ENCODE results near the gene CACNA2D1.

GRCh38 chr7:81919494-81919893 lies 524.1 kb downstream of the CACNA2D1 start:
- TF ChIP-seq TCF12 (IDR thresholded peaks at IDR 0.05; ENCODE audit: low read depth): no peak
- no peak for TF ChIP-seq REST (IDR thresholded peaks at IDR 0.05; ENCODE audit: low read depth)
- TF ChIP-seq EGR1 (IDR thresholded peaks at IDR 0.05): no peak
- TF ChIP-seq YY1 (IDR thresholded peaks at IDR 0.05; ENCODE audit: low read depth): no peak
- TF ChIP-seq MAX (IDR thresholded peaks at IDR 0.05): no peak
- no peak for TF ChIP-seq CEBPB (IDR thresholded peaks at IDR 0.05)
- no peak for TF ChIP-seq EP300 (IDR thresholded peaks at IDR 0.05; ENCODE audit: borderline replicate concordance)
- no peak for TF ChIP-seq NFIC (IDR thresholded peaks at IDR 0.05)
- no peak for TF ChIP-seq TAF1 (IDR thresholded peaks at IDR 0.05; ENCODE audit: low read depth)
- no peak for TF ChIP-seq FOXM1 (IDR thresholded peaks at IDR 0.05; ENCODE audit: borderline replicate concordance, low read depth)
- TF ChIP-seq RAD21 (IDR thresholded peaks at IDR 0.05; ENCODE audit: low read depth): no peak

All from Ishikawa (cell line).